ENCODE measurements around the gene SPATA17.
"Not testable (repeated sequence)": the region's sequence is repeated elsewhere in the genome, so short reads cannot be mapped to it uniquely, and the experiment has no call there.

SPATA17 gene

GRCh38 chr1:217681806-217682205 lies 50.7 kb downstream of the SPATA17 start:
- DNase-seq, result no peak

GRCh38 chr1:217687511-217687910 lies 56.4 kb downstream of the SPATA17 start:
- DNase-seq, result no peak

GRCh38 chr1:217696140-217696539 lies 65.0 kb downstream of the SPATA17 start:
- not testable (repeated sequence) for DNase-seq

- DNase-seq, result no peak
Observed at GRCh38 chr1:217703326-217703725, 72.2 kb downstream of the SPATA17 start.

- no peak for DNase-seq
Observed at GRCh38 chr1:217712925-217713597, 81.9 kb downstream of the SPATA17 start.

- no peak for DNase-seq
Observed at GRCh38 chr1:217715681-217716080, 84.5 kb downstream of the SPATA17 start.

- no peak for DNase-seq
Observed at GRCh38 chr1:217717959-217718358, 86.8 kb downstream of the SPATA17 start.

GRCh38 chr1:217718873-217719272 lies 87.7 kb downstream of the SPATA17 start:
- no peak for DNase-seq

- DNase-seq, result no peak
Observed at GRCh38 chr1:217721692-217722091, 90.5 kb downstream of the SPATA17 start.

GRCh38 chr1:217734973-217735372 lies 103.8 kb downstream of the SPATA17 start:
- DNase-seq, result no peak

- DNase-seq, result no peak
Observed at GRCh38 chr1:217747156-217747769, 116.1 kb downstream of the SPATA17 start.

- DNase-seq, result no peak
Observed at GRCh38 chr1:217769768-217770167, 138.6 kb downstream of the SPATA17 start.

GRCh38 chr1:217770918-217771317 lies 139.8 kb downstream of the SPATA17 start:
- no peak for DNase-seq

GRCh38 chr1:217776693-217777092 lies 145.5 kb downstream of the SPATA17 start:
- DNase-seq, result no peak

GRCh38 chr1:217781056-217781455 lies 149.9 kb downstream of the SPATA17 start:
- no peak for DNase-seq

GRCh38 chr1:217791091-217791490 lies 159.9 kb downstream of the SPATA17 start:
- no peak for DNase-seq

- DNase-seq, result no peak
Observed at GRCh38 chr1:217805792-217806191, 174.6 kb downstream of the SPATA17 start.

- no peak for DNase-seq
Observed at GRCh38 chr1:217812175-217812574, 181.0 kb downstream of the SPATA17 start.

GRCh38 chr1:217813031-217813430 lies 181.9 kb downstream of the SPATA17 start:
- no peak for DNase-seq

GRCh38 chr1:217837691-217838090 lies 206.5 kb downstream of the SPATA17 start:
- DNase-seq, result no peak

- no peak for DNase-seq
Observed at GRCh38 chr1:217839161-217839560, 208.0 kb downstream of the SPATA17 start.

- no peak for DNase-seq
Observed at GRCh38 chr1:217846733-217847132, 215.6 kb downstream of the SPATA17 start.

- DNase-seq, result no peak
Observed at GRCh38 chr1:217847643-217848042, 216.5 kb downstream of the SPATA17 start.

- no peak for DNase-seq
Observed at GRCh38 chr1:217856342-217857034, 225.3 kb downstream of the SPATA17 start.

Measured in DMS153 (cell line).